Measurements from ENCODE around the gene IGFL2.

DNA sequence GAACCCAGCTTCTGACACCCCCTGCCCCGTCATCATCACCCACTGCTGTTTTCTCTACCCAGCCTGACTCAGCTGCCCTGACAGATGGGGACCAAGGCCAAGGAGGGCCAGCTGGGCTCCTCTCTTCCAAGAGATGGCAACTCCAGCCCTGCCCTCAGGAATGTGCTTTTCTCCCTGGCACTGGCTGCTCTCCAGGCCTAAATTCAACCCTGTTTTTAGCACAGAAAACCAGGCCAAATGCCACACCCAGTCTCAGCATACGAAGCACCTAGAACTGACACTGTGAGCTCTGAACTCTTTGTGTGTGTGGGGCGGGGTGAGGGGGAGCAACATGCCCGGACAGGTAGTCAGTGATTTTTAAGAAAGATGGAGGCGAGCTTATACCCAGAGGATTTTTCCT lies 58.1 kb downstream of the IGFL2 start:
- TF ChIP-seq EZH2phosphoT487 (IDR thresholded peaks at IDR 0.05; ENCODE audit: low read length) = no peak
- TF ChIP-seq, protein P1, sequence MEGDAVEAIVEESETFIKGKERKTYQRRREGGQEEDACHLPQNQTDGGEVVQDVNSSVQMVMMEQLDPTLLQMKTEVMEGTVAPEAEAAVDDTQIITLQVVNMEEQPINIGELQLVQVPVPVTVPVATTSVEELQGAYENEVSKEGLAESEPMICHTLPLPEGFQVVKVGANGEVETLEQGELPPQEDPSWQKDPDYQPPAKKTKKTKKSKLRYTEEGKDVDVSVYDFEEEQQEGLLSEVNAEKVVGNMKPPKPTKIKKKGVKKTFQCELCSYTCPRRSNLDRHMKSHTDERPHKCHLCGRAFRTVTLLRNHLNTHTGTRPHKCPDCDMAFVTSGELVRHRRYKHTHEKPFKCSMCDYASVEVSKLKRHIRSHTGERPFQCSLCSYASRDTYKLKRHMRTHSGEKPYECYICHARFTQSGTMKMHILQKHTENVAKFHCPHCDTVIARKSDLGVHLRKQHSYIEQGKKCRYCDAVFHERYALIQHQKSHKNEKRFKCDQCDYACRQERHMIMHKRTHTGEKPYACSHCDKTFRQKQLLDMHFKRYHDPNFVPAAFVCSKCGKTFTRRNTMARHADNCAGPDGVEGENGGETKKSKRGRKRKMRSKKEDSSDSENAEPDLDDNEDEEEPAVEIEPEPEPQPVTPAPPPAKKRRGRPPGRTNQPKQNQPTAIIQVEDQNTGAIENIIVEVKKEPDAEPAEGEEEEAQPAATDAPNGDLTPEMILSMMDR (IDR thresholded peaks at IDR 0.05; ENCODE audit: low read length) = no peak
- no peak for TF ChIP-seq EZH2 (optimal IDR thresholded peaks at IDR 0.05; ENCODE audit: low read depth, low read length)

Measured in MM.1S (cell line).